Spleen (tissue), 11 donors: ENCODE results near the gene MALAT1. TPM values are rescaled to one million over a fixed set of nuclear protein-coding genes. Genes with fewer than 3 reads are reported as not detected.

ENCODE experiments used
- DNase-seq: peaks from one replicate; pipeline ENCODE4 v3.0.0-alpha.2; 2020
- H3K27ac ChIP-seq, 8 donors: fragments of 200-600 bp; sonication (generic) in 7 of 8; 1 replicate in 4 of 8; 2 replicates in 4 of 8; pipeline versions ENCODE4 v1.5.0 to v1.8.0; 2016 to 2021; ENCODE audit warnings: inconsistent platforms in 4 of 8, mild to moderate bottlenecking in 4 of 8, moderate library complexity in 1 of 8
- H3K27me3 ChIP-seq, 7 donors: fragments of 200-600 bp; sonication (generic) in 6 of 7; replicated peaks in 1 of 7; 1 replicate in 4 of 7; 2 replicates in 3 of 7; pipeline versions ENCODE4 v1.5.0 to v1.8.0; 2016 to 2021; ENCODE audit warnings: inconsistent platforms in 3 of 7, mild to moderate bottlenecking in 1 of 7
- H3K36me3 ChIP-seq, 6 donors: fragments of 200-600 bp; sonication (generic) in 5 of 6; 1 replicate in 4 of 6; 2 replicates in 2 of 6; pipeline versions ENCODE4 v1.5.0 to v1.8.0; 2016 to 2021; ENCODE audit warnings: inconsistent platforms in 2 of 6
- H3K4me1 ChIP-seq, 6 donors: fragments of 200-600 bp; sonication (generic) in 5 of 6; 1 replicate in 3 of 6; 2 replicates in 3 of 6; pipeline versions ENCODE4 v1.5.0 to v1.8.0; 2016 to 2021; ENCODE audit warnings: inconsistent platforms in 3 of 6
- H3K4me3 ChIP-seq, 8 donors: fragments of 200-600 bp; sonication (generic) in 7 of 8; 1 replicate in 4 of 8; 2 replicates in 4 of 8; pipeline versions ENCODE4 v1.5.0 to v1.8.0; 2016 to 2021; ENCODE audit warnings: inconsistent platforms in 4 of 8, mild to moderate bottlenecking in 4 of 8, moderate library complexity in 2 of 8
- H3K9me3 ChIP-seq, 8 donors: fragments of 200-600 bp; sonication (generic) in 7 of 8; 1 replicate in 4 of 8; 2 replicates in 4 of 8; pipeline versions ENCODE4 v1.5.0 to v1.8.0; 2016 to 2021; ENCODE audit warnings: inconsistent platforms in 4 of 8
- POLR2A ChIP-seq, 3 donors: fragments of 450-650 bp; IDR thresholded peaks; one replicate each; pipeline ENCODE4 v1.5.1; 2017; ENCODE audit warnings: antibody characterized with exemption in 3 of 3, mild to moderate bottlenecking in 1 of 3
- POLR2AphosphoS5 ChIP-seq, 3 donors: sonication (generic); formaldehyde crosslinking; IDR thresholded peaks; one replicate each; pipeline ENCODE4 v1.5.1; 2017; ENCODE audit warnings: antibody characterized with exemption in 3 of 3
- WGBS, 5 donors: extraction: QIAGEN DNeasy Blood & Tissue Kit in 3 of 5; methylation state at CpG; one replicate each; pipeline versions ENCODE4 v1.1.5 to v1.1.7; 2013 to 2018; 5-methylcytosine and 5-hydroxymethylcytosine counted together
- intact Hi-C: fragments of 100-400 bp; cut with DNase I; formaldehyde crosslinking; loops from one replicate; pipeline ENCODE4 v1.15.0; 2023; ENCODE audit warnings: low total_unique reads
- polyA plus RNA-seq, 3 donors: library from polyadenylated mRNA; stranded (reverse); fragments of 200-250 nt; gene quantifications; one replicate each; pipeline ENCODE4 v1.2.1, GENCODE V29; 2013
- total RNA-seq, 7 donors: library from RNA; depleted of rRNA in 3 of 7; stranded (reverse); fragments of >200 nt in 3 of 7; fragmentation: NEBNext Ultra II Directional in 4 of 7; extraction: Animal tissue kit (Norgen Biotek cat#: 25700) in 4 of 7; gene quantifications; one replicate each; pipeline versions ENCODE4 v1.1.0 to v1.2.1, GENCODE V29; 2016 to 2021
- TF ChIP-seq, protein P1 (sequence below), 11 experiments: fragments of 200-600 bp in 7 of 11; fragments of 450-650 bp in 4 of 11; sonication (generic) in 4 of 11; IDR thresholded peaks in 8 of 11; conservative IDR thresholded peaks in 3 of 11; 1 replicate in 7 of 11; 2 replicates in 4 of 11; pipeline versions ENCODE4 v1.4.0 to v1.8.0; 2016 to 2021; ENCODE audit warnings: antibody characterized with exemption in 11 of 11, inconsistent platforms in 4 of 11, mild to moderate bottlenecking in 1 of 11
- donor health status: healthy with polysubstance abuse.
- donor health status: DM: no; HTN: no; CAD: no; lungs with moderate emphysema.
- donor health status: DM: no; HTN: no; CAD: no.
- donor health status: Bipolar disorder and iron deficiency.
- donor health status: healthy.
- donor health status: DM: no; HTN: no; CAD: no.
- donor health status: DM: yes; HTN: yes; CAD: no.

MALAT1 gene
- total and polyA plus RNA-seq, 10 donors: 111 to 24,490 (median 13,111) TPM

GRCh38 chr11:65504674-65505465 lies 6.0 kb downstream of the MALAT1 start:
- WGBS, 5 donors: 10 to 21% (median 19%) methylated on average over 8 of the region's 8 CpGs
- no peaks in the 10 kb centered on the region for H3K27me3 ChIP-seq
- peak overlapping the region; percentile 49 to 100 (median 98) for H3K27ac ChIP-seq
- H3K4me1 ChIP-seq: peaks cover 34 to 79% (median 49%) of the 10 kb centered on the region in 6 donors
- no peak for DNase-seq
- peaks cover 0 to 62% (median 52%) of the 10 kb centered on the region in 6 donors for H3K36me3 ChIP-seq
- H3K4me3 ChIP-seq: peak overlapping the region; percentile 67 to 93 (median 81)
- no peaks in the 10 kb centered on the region for H3K9me3 ChIP-seq
- intact Hi-C loops: loop anchor here (5.0 kb wide), 2 partner anchors 73 to 133 kb away; no protein-coding TSS in a partner anchor
- TF ChIP-seq POLR2AphosphoS5 (IDR thresholded peaks at IDR 0.05): no peak
- TF ChIP-seq, protein P1, sequence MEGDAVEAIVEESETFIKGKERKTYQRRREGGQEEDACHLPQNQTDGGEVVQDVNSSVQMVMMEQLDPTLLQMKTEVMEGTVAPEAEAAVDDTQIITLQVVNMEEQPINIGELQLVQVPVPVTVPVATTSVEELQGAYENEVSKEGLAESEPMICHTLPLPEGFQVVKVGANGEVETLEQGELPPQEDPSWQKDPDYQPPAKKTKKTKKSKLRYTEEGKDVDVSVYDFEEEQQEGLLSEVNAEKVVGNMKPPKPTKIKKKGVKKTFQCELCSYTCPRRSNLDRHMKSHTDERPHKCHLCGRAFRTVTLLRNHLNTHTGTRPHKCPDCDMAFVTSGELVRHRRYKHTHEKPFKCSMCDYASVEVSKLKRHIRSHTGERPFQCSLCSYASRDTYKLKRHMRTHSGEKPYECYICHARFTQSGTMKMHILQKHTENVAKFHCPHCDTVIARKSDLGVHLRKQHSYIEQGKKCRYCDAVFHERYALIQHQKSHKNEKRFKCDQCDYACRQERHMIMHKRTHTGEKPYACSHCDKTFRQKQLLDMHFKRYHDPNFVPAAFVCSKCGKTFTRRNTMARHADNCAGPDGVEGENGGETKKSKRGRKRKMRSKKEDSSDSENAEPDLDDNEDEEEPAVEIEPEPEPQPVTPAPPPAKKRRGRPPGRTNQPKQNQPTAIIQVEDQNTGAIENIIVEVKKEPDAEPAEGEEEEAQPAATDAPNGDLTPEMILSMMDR (IDR thresholded peaks at IDR 0.05 in 8 of 11, conservative IDR thresholded peaks at IDR 0.05 in 3 of 11): peak in 1 of 11 experiments; percentile 13
- TF ChIP-seq POLR2A (IDR thresholded peaks at IDR 0.05): peak in 1 of 3 donors; percentile 63

DNA sequence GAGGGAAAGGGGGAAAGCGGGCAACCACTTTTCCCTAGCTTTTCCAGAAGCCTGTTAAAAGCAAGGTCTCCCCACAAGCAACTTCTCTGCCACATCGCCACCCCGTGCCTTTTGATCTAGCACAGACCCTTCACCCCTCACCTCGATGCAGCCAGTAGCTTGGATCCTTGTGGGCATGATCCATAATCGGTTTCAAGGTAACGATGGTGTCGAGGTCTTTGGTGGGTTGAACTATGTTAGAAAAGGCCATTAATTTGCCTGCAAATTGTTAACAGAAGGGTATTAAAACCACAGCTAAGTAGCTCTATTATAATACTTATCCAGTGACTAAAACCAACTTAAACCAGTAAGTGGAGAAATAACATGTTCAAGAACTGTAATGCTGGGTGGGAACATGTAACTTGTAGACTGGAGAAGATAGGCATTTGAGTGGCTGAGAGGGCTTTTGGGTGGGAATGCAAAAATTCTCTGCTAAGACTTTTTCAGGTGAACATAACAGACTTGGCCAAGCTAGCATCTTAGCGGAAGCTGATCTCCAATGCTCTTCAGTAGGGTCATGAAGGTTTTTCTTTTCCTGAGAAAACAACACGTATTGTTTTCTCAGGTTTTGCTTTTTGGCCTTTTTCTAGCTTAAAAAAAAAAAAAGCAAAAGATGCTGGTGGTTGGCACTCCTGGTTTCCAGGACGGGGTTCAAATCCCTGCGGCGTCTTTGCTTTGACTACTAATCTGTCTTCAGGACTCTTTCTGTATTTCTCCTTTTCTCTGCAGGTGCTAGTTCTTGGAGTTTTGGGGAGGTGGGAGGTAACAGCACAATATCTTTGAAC lies 6.8 kb downstream of the MALAT1 start:
- intact Hi-C loops: loop anchor here (5.0 kb wide), 2 partner anchors 73 to 133 kb away; no protein-coding TSS in a partner anchor
- no peak for DNase-seq
- Histone ChIP-seq H3K4me3 (peak overlapping the region; percentile 67 to 93 (median 81)), H3K27ac (peak overlapping the region; percentile 49 to 100 (median 98)), H3K9me3 (no peaks in the 10 kb centered on the region), H3K27me3 (no peaks in the 10 kb centered on the region), H3K4me1 (peaks cover 39 to 87% (median 54%) of the 10 kb centered on the region in 6 donors), H3K36me3 (peaks cover 0 to 62% (median 52%) of the 10 kb centered on the region in 6 donors)
- TF ChIP-seq, protein P1 (IDR thresholded peaks at IDR 0.05 in 8 of 11, conservative IDR thresholded peaks at IDR 0.05 in 3 of 11): no peak
- peak; percentile 20 to 95 (median 59) for TF ChIP-seq POLR2AphosphoS5 (IDR thresholded peaks at IDR 0.05)
- TF ChIP-seq POLR2A (IDR thresholded peaks at IDR 0.05): peak in 1 of 3 donors; percentile 47
- WGBS, 5 donors: 26 to 39% (median 33%) methylated on average over 12 of the region's 12 CpGs

- peaks cover 40 to 92% (median 58%) of the 10 kb centered on the region in 6 donors for H3K4me1 ChIP-seq
- H3K27ac ChIP-seq: peak overlapping the region; percentile 63 to 100 (median 98)
- H3K36me3 ChIP-seq: peaks cover 0 to 59% (median 50%) of the 10 kb centered on the region in 6 donors
These were observed 7.5 kb downstream of the MALAT1 start for GRCh38 chr11:65506290-65506771.

More at GRCh38 chr11:65506290-65506771, 7.5 kb downstream of the MALAT1 start:
- 28 to 42% (median 36%) methylated on average over 4 of the region's 4 CpGs for WGBS, 5 donors
- intact Hi-C loops: loop anchor here (5.0 kb wide), 2 partner anchors 74 to 134 kb away; no protein-coding TSS in a partner anchor
- Histone ChIP-seq H3K27me3 (no peaks in the 10 kb centered on the region), H3K4me3 (peak overlapping the region in 6 of 8 donors; percentile 67 to 92 (median 81)), H3K9me3 (no peaks in the 10 kb centered on the region)
- TF ChIP-seq, protein P1 (IDR thresholded peaks at IDR 0.05 in 8 of 11, conservative IDR thresholded peaks at IDR 0.05 in 3 of 11): no peak
- peak in 2 of 3 donors; percentile 15 to 47 for TF ChIP-seq POLR2A (IDR thresholded peaks at IDR 0.05)
- DNase-seq: no peak
